NCI-H510A treated with DMSO at 0.1 percent for 48 hours (cell line): ENCODE measurements around the gene LCORL.
"Not testable (repeated sequence)": the region's sequence is repeated elsewhere in the genome, so short reads cannot be mapped to it uniquely, and the experiment has no call there.

Experiments
- DNase-seq: peaks from one replicate; lab custom pipeline; 2025; lab: John Stamatoyannopoulos, UW

Gene LCORL

DNA sequence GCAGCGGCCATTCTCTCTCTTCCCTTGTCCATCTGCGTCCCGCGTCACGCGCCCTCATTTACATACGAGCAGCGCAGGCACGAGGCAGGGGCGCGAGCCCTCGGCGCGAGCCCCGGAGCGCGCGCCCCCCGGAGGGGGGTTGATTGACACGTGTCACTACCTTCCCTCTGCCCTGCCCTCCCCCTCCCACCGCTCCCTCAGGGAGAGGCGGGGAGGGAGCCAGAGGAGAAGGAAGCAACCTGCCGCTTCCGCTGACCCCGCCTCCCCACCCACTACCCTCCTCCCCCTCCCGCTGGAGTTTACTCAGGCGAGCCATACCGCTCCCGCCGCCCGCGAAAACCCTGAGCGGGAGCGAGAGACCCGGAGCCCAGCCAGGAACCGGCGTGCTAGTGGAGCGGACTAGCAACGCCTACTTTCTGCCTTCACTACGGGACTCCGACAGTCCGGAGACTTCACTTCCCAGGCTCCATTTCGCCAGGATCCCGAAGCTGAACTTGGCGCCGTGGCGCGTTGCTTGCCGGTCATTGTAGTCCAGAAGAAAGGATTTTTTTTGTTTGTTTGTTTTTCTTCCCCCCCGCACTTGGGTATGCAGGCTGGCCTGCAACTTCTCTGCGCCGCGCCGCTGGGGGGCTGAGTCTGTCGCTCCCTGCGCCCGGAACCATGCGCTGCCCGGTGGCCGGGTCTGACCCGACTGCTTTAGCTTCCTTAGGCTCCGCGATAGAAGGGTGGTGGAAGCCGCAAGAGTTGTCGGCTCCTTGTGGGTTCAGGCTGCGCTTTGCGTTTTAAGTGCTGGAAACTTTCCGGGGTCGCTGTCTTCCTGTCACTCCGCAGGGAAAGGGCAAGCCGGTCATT is at the start of gene LCORL:
Gene LCORL (minus strand): TSS at position 36 of the 852 bp plus-strand sequence. CDS start 4 bp downstream, at position 32.
- peak; percentile 94 for DNase-seq

DNA sequence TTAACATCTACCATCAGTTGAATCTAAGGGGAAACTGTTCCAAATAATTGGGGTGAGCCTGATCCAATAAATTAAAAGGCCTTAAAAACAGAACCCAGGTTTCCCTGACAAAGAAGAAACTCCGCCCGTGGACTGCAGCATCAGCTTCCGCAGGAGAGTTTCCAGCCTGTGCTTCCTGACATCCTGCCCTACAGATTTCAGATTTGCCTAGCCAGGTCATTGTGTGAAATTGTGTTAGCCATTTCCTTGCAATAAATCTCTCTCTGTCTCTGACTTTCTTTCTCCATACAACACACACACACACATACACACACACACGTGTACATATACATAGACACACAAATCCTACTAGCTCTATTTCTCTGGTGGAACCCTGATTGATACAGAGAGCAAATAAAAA is 48.3 kb upstream of the LCORL start:
- DNase-seq: no peak

DNA sequence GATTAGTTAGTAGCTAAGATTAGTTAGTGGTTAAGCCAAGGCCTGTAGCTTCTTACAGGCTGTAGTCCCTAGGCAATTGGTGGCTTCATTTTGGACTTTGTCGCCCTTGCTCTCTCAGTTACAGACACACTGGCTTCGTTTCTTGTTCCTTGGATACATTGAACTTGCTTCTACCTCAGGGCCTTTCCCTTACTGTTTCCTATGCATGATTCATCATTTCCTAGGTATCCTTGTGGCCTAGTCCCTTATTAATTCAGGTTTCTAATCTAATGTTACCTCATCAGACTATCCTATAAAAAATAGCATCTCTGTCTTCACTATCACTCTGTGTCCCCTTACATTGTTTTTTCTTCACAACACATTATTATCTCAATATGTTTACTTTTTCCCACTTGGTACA is 45.5 kb upstream of the LCORL start:
- DNase-seq: no peak

DNA sequence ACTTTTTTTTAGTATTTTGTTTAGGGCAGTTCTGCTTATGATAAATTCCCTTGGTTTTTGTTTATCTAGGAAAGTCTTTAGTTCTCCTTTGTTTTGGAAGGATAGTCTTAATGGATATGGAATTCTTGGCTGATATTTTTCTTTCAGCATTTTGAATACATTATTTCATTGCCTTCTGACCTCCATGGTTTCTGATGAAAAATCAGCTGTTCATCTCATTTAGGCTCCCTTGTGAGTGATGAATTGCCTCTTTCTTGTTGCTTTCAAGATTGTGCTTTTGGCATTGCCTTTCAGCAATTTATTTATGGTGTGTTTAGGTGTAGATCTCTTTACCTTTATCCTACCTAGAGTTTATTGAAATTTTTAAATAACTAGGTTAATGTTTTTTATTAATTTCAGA is 41.5 kb upstream of the LCORL start:
- DNase-seq: no peak

DNA sequence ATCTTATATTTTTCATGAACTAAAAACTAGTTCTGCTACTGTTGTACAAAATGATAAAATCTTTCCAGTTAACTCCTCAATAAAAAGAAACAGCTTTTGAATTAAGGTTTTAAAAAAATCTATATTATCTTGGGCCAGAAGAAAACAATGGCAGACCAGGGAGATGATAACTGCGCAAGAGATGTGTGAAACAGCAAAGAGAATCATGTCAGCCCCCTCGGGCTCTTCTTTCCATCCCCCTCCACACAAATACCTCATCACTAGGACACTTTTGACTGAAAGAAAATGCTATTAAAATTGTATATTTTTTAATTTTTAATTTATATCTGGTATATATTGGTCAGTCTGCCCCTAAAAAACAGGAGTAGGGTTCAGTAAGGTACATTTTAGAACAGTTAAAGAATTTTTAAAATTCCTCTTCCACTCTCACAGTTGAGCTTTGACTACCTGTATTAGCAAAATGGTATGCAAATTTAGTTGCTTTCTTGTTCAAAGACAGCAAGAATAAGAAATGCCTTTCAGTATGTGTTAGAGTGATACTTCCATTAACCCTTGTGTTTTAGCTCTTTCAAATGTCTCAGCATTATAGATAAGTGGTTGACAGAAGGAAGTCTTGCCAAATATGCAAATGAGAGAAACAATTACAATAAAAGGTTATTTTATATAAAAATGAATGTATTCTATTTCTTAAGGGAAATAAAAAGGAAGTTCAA is 36.4 kb upstream of the LCORL start:
- DNase-seq: no peak

DNA sequence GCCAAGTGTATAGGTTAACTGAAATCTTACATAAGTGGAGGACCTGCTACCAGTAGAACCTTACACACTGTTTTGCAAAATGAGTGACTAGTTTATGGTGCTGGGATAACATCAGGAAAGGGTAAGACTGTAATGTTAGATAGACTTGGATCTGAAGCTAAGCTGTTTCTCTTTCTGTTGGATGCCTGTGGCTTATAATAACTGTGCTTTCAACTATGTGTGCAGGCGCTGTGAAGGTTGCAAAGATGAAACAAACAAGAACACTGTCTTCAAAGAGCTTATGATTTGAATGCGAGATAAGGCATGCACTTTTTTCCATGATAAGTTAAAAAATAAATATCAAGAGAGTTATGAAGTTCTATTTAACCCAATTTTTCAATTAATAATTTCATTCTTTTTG is 34.5 kb upstream of the LCORL start:
- no peak for DNase-seq

DNA sequence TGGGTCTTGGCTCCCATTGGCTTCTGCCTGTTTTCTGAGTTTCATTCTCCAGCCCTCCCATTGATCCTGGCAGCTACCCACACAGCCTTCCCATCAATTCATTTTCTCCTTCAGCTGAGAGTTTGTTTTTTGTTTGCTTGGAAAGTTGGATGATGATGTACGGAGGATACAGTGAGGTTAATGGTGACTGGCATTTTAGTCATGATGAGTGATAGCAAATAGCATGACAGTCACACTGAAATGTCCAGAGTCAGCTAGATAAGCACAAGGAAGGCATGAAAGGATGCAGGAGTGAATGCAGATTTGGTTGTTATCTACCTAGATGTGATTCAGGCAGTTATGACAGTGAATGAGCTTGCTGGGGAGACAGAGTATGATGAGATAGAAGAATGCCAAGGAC is 30.6 kb upstream of the LCORL start:
- DNase-seq: no peak

DNA sequence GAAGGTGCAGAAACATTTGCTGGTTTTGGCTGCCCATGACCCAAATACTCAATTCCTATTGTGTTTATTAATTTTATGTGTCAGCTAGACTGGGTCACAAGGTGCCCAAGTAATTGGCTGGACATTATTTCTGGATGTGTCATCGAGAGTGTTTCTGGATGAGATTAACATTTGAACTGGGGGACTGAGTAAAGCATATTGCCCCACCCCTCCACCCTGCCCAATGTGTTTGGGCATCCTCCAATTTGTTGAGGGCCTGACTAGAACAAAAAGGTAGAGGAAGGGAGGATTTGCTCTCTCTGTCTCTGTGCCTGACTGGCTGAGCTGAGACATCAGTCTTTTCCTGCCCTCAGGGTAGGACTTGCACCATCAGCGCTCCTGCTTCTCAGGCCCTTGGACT is 29.7 kb upstream of the LCORL start:
- no peak for DNase-seq

DNA sequence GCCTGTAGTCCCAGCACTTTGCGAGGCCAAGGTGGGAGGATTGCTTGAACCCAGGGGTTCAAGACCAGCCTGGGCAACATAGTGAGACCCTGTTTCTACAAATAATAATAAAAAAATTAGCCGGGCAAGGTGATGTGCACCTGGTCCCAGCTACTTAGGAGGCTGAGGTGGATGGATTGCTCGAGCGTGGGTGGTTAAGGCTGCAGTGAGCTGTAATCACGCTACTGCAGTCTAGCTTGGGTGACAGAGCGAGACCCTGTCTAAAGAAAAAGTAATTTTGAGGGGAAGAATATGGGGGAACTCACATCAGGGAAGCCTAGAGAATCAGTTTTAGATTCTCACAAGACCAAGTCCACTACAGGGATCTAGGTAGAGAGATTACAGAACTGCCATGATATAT is 28.9 kb upstream of the LCORL start:
- no peak for DNase-seq

DNA sequence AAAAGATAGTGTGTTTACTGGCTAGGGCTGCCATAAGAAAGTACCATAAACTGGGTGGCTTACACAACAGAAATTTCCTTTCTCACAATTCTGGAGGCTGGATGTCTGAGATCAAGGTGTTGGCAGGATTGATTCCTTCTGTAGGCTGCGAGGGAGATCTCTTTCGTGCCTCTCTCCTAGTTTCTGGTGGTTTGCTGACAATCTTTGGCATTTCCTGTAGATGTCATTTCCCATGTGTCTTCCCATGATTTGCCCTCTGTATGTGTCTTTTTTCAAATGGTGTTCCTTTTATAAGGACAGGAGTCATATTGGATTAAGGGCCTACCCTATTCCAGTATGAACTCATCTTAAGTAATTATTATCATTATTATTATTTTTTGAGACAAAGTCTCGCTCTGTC is 27.9 kb upstream of the LCORL start:
- no peak for DNase-seq

DNA sequence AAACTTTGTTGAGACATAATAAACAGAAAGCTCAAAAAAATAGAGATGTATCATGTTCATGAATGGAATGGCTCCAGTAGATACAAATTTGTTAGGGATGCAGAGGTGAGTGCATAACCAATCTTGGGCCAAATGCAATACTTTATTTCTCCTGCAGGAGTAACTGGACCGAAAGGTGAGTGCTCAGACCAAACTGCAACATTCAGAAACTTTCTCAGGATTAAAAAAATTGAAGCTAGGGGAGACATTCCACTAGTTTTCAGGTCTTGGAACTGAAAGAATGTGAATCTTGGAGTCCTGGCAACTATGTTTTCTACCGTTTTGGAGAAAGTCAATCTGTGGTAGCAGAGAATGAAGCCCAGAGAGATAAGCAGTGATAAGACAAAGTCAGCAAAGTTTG is 21.2 kb upstream of the LCORL start:
- DNase-seq: no peak

DNA sequence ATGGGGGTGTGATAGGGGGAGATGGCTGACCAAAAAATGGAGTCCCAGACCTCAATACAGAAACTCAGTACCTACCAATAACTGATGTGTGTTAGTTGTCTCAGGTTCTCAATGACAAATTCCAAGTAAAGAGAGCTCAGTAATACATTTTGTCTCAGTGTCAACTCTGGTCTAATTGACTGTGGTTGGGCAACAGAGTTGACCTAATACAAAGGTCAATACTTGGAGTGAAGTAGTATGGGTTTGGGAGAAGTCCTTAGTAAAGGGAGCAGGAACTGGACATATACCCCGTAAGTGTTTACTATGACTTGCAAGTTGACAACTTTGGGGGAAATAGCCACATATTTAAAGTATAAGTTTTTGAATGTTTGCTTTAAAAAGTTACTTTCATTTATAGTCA is 20.5 kb upstream of the LCORL start:
- DNase-seq: no peak

DNA sequence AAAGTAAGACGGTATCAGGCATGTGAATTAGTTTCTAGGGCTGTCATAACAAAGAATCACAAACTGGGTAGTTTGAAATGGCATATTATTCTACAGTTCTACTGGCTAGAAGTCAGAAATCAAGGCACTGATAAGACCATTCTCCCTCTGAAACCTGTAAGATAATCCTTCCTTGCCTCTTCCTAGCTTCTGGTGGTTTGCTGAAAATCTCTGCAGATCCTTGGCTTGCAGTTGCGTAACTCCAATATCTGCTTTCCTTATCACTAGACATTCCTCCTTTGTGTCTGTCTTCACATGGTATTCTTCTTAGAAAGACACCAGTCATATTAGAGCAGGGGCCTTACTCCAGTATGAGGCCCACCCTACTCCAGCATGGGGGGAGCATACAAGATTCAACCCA is 19.6 kb upstream of the LCORL start:
- no peak for DNase-seq

DNA sequence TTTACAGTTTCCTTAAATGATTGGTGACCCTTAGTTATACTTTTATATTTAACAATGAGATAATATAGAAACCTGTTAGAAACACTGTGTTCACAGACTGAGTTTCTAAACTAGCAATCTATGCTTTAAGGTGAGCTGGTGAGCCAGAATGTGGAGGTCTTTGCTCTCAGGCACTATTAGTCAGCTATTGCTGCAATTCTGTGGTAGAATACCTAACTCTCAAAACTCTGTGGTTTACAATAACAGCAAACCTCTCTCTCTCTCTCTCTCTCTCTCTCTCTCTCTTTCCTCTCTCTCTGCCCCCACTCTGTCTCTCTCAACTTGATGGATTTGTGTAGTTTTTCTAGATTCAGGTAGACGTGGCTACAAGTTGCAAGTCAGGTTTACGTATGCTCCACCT is 17.6 kb upstream of the LCORL start:
- no peak for DNase-seq

DNA sequence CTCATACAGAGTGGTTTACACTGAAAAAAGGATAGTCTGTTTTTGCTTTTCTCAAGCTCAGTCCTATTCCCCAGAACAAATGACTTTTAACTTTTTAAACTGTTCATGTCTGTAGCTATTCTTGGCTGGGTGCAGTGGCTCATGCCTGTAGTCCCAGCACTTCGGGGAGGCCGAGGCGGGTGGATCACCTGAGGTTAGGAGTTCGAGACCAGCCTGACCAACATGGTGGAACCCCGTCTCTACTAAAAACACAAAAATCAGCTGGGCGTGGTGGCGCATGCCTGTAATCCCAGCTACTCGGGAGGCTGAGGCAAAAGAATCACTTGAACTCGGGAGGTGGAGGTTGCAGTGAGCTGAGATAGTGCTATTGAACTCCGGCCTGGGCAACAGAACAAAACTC is 14.8 kb upstream of the LCORL start:
- not testable (repeated sequence) for DNase-seq

DNA sequence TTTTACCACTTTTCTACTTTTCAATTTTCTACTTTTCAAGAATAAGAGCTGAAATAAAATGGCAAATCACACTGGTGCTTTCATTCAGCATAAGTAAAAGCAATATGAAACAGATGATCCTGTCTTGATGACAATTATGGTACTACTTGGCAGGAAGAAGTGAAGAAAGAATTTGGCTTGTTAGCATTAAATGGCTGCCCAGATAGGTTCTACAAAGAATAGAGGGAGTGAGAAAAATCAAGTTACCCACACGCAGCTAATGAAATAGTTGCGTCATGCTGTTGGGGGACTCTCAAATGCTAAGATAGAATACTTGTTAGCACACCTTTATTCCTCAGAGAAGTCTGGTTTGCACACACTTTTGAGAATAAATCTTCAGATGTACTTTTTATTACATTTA is 12.5 kb upstream of the LCORL start:
- DNase-seq: no peak

DNA sequence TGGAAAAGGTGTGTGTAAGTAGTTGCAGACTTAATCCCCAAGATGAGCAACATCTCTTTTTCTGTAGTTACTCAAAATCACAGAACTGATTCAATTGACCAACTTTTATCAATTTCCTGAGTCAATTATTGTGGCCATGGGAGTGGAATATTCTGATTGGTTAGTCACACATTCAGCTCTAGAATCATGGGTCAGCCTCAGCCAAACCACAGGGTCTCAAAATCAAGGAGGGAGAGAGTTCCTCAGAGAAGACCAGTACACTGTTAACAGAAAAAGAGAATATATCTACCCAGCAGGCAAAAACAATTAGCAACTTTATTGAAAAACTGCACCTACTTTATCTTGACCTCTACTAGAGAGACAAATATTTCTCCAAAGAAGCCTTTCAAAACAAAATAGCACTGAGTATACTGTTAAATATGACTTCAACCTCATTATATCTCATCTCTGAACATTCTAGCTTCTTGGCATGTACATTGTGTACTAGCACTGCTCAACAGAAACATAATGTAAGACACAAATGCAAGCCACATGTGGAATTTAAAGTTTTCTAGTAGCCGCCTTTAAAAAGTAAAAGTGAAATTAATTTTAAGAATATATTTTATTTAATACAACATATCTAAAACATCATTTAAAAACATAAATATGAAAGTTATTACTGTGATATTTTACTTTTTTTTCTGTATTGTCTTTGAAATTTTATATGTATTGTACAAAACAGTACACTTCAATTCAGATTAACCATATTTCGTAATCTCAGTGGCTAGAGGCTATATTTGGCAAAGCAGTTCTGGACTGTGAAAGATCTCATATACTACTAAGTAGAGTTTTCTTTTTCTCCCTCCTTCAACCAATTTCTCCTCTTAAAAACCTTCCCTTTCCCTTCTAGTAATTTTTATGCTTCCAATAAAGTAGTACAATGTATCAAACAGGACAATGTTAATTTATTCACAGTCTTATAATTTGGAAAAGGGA is 11.8 kb upstream of the LCORL start:
- no peak for DNase-seq

DNA sequence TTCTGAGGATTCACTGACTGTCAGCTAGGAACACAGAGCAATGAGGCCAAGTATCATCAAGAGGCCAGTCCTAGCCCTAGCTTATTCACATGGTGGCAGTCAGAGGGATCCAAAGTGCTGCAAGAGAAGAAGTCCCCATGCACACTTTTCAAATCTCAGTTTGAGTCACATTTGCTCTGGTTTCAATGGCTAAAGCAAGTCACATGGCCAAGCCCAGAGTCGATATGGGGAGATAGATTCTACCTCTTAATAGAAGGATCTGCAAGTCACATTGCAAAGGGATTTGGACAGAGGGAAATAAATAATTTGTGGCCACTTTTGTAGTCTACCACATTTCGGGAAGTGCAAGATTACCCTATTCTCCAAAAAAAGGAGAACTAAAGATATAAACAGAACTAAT is 3.7 kb upstream of the LCORL start:
- no peak for DNase-seq

DNA sequence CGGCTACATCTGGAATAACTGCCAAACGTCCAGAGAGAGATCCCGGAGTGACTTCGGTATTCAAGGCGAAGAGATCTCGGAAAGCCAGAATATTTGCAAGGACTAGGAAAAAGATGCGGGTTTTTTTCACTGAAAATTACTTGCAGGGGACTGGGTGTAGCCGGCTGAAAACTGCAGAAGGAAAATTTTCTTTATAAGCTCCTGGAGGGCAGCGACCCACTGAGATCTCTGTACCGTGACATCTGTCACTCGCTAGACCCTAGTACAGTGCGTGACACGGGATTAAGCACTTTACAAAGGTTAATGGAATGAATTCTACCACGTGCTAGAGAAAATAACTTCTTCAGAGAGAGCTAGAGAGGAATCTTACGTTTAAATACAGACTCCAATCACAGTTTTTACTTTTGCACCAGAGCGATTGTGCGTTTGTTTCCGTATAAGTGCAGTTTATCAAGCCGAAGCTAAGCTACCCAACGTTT is 1.1 kb upstream of the LCORL start:
- no peak for DNase-seq

DNA sequence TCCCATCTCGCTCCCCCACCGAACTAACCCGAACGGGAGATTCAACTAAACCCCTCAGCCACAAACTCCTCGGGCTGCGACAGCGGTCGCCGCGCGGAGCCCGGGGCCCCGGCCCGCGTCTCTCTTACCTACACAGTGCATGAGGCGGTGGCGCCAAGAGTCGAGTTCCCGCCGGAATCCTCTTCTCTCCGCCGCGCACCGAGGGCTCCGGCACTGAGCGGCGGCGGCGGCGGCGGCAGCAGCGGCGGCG is 160 bp downstream of the LCORL start:
- no peak for DNase-seq

DNA sequence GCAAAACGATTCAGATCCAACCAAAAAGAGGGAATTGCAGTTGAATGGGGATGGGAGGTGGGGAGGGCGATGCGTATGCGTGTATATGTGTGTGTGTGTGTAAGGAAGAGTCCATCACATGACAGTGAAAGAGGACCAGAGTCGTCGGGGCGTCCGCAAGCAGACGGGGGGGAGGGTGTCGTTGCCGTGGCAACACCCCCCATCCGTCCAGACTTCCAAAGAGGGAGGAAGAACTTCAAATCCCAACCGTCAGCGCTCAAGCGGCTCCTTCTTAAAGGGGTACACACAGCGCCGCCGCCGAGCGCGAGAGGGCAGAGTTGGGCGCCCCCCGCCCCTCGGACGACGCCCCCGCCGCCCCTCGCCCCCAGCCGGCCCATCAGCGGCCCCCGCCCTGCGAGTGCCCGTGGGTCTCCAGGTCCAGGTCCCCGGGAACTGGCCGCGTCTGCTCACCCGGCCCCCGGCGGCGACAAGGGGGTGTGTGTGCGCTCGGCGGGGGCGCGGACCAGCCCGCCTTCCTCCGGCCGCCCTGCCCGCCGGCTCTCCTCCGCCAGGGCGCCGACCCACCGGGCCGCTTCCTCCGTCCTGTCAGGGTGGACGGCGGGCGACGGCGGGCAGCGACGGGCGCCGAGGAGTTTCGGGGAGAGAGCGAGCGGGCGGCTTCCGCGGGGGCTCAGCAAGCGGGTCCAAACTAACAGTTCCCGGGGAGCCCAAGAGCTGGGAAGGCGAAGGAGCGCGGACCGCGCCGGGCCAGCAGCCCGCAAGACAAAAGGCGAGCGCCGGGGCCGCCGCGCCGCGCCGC is 685 bp downstream of the LCORL start:
- peak; percentile 46 for DNase-seq
